ENCODE measurements around the gene RHBDF2. TPM values are rescaled to one million over a fixed set of nuclear protein-coding genes. Genes with fewer than 3 reads are reported as not detected.

RHBDF2 gene
- polyA plus RNA-seq, 1 donor: 35.2 TPM

DNA sequence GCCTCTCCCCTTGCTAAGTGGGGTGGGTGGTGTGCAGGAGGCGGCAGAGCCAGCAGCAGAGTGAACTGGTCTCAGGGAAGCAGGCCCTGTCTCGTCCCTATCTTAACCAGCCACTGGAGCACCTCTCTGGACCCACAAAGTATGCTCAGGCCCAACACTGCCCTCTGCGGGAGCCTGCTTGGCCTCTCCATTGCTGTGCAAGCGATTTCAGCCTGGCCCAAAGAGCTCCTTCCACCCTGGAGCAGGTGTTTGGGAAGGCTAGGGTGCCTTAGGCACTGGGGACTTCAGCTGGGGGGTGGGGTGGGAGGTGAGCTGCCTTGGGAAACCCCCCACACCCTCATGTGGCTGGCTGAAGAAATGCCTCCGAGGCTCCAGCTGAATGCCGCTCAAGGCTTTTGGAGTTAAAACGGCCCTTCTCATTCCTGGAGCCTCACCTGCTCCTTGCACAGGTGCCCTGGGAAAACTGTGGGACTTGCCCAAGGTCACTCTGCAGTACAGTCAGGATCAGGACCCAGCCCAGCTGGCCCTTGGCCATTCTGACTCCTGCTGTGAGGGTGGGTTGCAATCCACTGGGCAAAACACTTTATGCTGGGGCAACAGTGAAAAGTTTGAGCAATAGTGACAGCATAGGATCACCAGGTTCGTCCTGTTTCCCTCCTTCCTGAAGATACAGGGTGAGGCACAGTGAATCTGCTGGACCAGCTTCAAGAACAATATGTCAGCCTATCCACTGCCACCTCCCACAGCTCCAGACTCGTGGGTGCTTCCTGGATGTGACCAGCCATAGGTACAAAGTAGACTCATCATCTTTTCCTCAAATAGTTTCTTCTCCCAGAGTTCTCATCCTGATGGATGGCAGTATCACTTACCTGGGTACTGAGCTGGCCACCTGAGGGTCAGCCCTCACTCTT lies 42.4 kb downstream of the RHBDF2 start:
- no CpG with 5 or more reads among the region's 9 CpGs for WGBS (ENCODE audit: insufficient coverage, low lambda C conversion rate)
- H3K9me3 ChIP-seq (ENCODE audit: control insufficient read depth, low read depth, low read length): no peaks in the 10 kb centered on the region
- no peak for DNase-seq
- no peaks in the 10 kb centered on the region for H3K36me3 ChIP-seq (ENCODE audit: control insufficient read depth, insufficient read depth, low read length)
- no peaks in the 10 kb centered on the region for H3K27me3 ChIP-seq (ENCODE audit: control insufficient read depth, insufficient read depth, low read length)
- H3K4me1 ChIP-seq (ENCODE audit: control insufficient read depth, insufficient read depth, low read length): peaks cover 4% of the 10 kb centered on the region
- no peak overlapping the region for H3K27ac ChIP-seq (ENCODE audit: low read length)
- H3K4me3 ChIP-seq (ENCODE audit: low read length): no peak overlapping the region

DNA sequence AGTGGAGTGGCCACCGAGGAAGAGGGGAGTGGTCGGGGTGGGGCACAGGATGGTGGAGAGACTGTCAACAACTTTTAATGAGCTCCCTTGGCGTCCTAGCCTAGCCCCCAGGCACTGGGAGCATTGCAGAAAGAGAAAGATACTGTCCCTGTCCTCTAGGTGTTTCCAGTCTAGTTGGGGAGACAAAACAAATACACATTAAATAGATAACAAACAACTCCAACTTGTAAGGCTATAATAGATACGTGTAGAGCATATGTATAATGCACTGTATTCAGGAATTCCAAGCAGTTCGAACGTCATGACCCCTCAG lies 47.8 kb downstream of the RHBDF2 start:
- no peak overlapping the region for H3K4me3 ChIP-seq (ENCODE audit: low read length)
- DNase-seq: no peak
- no peaks in the 10 kb centered on the region for H3K36me3 ChIP-seq (ENCODE audit: control insufficient read depth, insufficient read depth, low read length)
- no peaks in the 10 kb centered on the region for H3K27me3 ChIP-seq (ENCODE audit: control insufficient read depth, insufficient read depth, low read length)
- no peaks in the 10 kb centered on the region for H3K9me3 ChIP-seq (ENCODE audit: control insufficient read depth, low read depth, low read length)
- H3K4me1 ChIP-seq (ENCODE audit: control insufficient read depth, insufficient read depth, low read length): peaks cover 7% of the 10 kb centered on the region
- no peak overlapping the region for H3K27ac ChIP-seq (ENCODE audit: low read length)
- WGBS (ENCODE audit: insufficient coverage, low lambda C conversion rate): no CpG with 5 or more reads among the region's 6 CpGs

DNA sequence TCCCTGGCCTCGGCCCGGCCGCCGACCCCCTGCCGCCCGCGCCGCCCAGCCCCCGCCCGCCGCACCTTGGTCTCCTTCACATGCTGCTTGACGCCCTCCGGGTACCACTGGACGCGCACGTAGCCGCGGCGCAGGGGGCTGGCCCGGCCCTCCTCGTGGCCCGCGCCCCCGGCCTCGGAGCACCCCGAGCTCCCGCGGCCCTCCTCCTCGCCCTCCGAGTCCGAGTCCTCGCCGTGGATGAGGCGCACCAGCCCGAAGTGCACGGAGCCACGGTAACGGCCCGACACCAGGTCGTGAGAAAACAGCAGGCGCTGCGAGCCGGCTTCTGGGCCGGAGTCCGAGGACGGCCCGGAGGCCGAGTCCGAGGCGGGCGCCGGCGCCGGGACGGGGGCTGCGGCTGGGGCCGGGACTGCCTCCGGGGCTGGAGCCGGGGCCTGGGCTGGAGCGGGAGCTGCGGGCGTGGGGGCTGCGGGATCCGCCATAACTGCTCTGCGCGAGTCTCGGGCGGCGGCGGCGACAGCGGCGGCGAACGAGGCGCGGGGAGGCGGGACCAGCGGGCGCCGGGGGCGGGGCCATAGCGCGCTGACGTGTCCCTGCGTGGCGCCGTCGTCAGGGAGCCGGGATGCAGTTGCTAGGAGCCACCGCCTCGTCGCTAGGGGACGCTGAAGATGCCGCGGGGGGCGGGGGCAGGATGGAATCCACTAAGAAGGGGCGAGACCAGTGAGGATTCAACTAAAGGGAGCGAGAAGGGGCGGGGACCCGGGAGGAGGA lies 48.4 kb downstream of the RHBDF2 start, which contains the start of gene UBE2O:
UBE2O (minus strand) TSS at position 493 of the 771 bp plus-strand sequence; CDS start at position 482, 11 bp downstream.
- peak; percentile 81 to 88 for DNase-seq
- no CpG with 5 or more reads among the region's 101 CpGs for WGBS (ENCODE audit: insufficient coverage, low lambda C conversion rate)
- Histone ChIP-seq H3K27ac (ENCODE audit: low read length) (no peak within 1 kb of the TSS), H3K9me3 (ENCODE audit: control insufficient read depth, low read depth, low read length) (no peaks in the 10 kb centered on the region), H3K4me3 (ENCODE audit: low read length) (peak within 1 kb of the TSS; percentile 54), H3K4me1 (ENCODE audit: control insufficient read depth, insufficient read depth, low read length) (peaks cover 7% of the 10 kb centered on the region), H3K36me3 (ENCODE audit: control insufficient read depth, insufficient read depth, low read length) (no peaks in the 10 kb centered on the region), H3K27me3 (ENCODE audit: control insufficient read depth, insufficient read depth, low read length) (no peaks in the 10 kb centered on the region)

DNA sequence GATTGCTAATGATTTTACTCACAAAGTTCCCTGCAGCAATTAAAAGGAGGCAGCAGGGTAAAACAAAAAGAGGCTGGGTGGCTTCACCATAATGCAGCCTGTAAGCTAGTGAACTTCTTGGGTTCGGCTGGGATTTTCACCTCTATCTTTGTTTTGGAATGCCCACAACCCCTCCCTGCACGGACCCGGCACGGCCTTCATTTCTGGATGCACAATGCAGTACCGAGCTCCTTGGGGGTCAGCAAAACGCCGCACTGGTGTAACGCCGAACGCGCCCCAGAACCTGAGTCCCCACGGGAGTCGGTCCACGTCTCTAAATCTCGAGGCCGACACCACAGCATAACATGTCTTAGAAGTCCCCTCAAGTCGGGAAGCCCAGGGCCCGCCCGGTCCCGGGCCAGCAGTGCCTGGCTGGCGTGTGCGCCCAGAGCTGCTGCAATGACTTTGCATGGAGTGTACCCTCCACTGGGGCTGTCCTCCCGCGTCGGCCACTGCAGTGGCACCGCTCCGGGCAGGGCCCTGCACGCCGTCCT lies 49.0 kb downstream of the RHBDF2 start:
- Histone ChIP-seq H3K4me3 (ENCODE audit: low read length) (peak overlapping the region; percentile 54), H3K4me1 (ENCODE audit: control insufficient read depth, insufficient read depth, low read length) (peaks cover 7% of the 10 kb centered on the region), H3K36me3 (ENCODE audit: control insufficient read depth, insufficient read depth, low read length) (no peaks in the 10 kb centered on the region), H3K9me3 (ENCODE audit: control insufficient read depth, low read depth, low read length) (no peaks in the 10 kb centered on the region), H3K27ac (ENCODE audit: low read length) (no peak overlapping the region), H3K27me3 (ENCODE audit: control insufficient read depth, insufficient read depth, low read length) (no peaks in the 10 kb centered on the region)
- no CpG with 5 or more reads among the region's 29 CpGs for WGBS (ENCODE audit: insufficient coverage, low lambda C conversion rate)
- DNase-seq: no peak

DNA sequence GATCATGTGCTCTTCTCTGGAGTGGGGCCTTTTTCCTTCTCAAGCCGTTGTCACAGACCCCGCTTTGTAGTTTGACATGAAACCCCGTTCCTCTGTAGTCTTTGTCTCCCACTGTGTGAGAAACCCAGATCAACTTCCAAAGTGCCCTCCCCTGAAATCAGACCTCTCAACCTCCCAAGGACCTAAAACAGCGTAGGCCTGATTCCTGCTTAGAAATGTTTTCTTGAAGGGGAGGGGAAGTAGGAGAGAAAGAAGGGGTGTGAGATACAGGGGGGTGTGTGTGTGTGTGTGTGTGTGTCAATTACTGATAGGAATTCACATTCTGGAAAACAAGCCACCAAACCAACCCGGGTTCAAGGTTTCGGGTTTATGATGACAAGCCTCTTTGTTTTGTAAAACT lies 49.7 kb downstream of the RHBDF2 start:
- WGBS (ENCODE audit: insufficient coverage, low lambda C conversion rate): 83% methylated on average over 1 of the region's 6 CpGs

DNA sequence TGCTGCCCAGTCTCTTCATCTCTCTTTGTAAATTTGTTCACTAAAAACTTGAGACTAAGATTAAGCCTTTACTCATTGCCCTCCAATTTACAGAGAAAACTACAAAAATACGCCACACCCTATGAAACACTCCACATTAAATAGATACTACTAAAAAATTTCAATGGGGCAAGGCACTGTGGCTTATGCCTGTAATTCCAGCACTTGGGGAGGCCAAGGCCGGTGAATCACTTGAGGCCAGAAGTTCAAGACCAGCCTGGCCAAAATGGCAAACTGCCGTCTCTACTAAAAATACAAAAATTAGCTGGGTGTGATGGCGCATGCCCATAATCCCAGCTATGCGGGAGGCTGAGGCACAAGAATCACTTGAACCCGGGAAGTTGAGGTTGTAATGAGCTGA lies 52.1 kb downstream of the RHBDF2 start:
- DNase-seq: no peak
- no peak overlapping the region for H3K4me3 ChIP-seq (ENCODE audit: low read length)
- H3K27ac ChIP-seq (ENCODE audit: low read length): no peak overlapping the region
- no peaks in the 10 kb centered on the region for H3K27me3 ChIP-seq (ENCODE audit: control insufficient read depth, insufficient read depth, low read length)
- H3K36me3 ChIP-seq (ENCODE audit: control insufficient read depth, insufficient read depth, low read length): no peaks in the 10 kb centered on the region
- H3K4me1 ChIP-seq (ENCODE audit: control insufficient read depth, insufficient read depth, low read length): peaks cover 7% of the 10 kb centered on the region
- WGBS (ENCODE audit: insufficient coverage, low lambda C conversion rate): no CpG with 5 or more reads among the region's 6 CpGs
- H3K9me3 ChIP-seq (ENCODE audit: control insufficient read depth, low read depth, low read length): no peaks in the 10 kb centered on the region

More for the DNA sequence above, 49.7 kb downstream of the RHBDF2 start:
- H3K36me3 ChIP-seq (ENCODE audit: control insufficient read depth, insufficient read depth, low read length): no peaks in the 10 kb centered on the region
- no peaks in the 10 kb centered on the region for H3K9me3 ChIP-seq (ENCODE audit: control insufficient read depth, low read depth, low read length)
- peaks cover 7% of the 10 kb centered on the region for H3K4me1 ChIP-seq (ENCODE audit: control insufficient read depth, insufficient read depth, low read length)
- peak overlapping the region; percentile 54 for H3K4me3 ChIP-seq (ENCODE audit: low read length)
- H3K27ac ChIP-seq (ENCODE audit: low read length): no peak overlapping the region
- no peaks in the 10 kb centered on the region for H3K27me3 ChIP-seq (ENCODE audit: control insufficient read depth, insufficient read depth, low read length)
- DNase-seq: no peak

DNA sequence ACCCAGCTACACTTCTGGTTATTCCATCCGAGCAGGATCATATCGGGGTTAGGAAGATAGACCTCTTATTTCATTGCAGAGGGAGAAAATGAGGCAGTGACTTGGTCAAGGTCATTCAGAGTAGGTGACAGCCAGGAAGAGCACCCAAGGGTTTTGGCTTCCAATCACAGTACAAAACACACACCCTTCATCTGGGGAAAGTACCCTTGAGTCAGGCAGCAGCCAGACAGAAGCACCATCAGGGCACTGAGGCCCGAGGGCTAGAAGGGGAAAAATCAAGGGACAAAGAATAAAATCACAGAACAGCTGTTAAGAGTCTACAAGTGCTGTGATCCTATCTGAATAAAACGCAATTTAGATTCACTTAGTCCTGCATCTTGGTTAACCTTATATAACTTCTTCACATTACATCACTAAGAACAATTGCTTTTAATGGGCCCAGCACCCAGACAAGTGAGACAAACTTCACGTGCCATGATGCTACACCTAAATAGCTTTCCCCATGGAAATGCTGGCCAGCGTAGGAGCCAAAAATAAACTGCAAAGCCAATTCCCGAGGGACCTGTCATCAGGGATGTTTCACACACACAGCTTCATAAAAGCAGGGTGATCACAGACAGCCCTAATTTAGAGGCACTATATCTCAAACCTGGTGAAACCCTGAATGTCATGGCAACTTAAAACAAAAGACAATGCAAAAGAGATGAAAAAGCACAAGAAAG lies 53.1 kb downstream of the RHBDF2 start:
- H3K4me3 ChIP-seq (ENCODE audit: low read length): no peak overlapping the region
- H3K27ac ChIP-seq (ENCODE audit: low read length): no peak overlapping the region
- no CpG with 5 or more reads among the region's 7 CpGs for WGBS (ENCODE audit: insufficient coverage, low lambda C conversion rate)
- H3K9me3 ChIP-seq (ENCODE audit: control insufficient read depth, low read depth, low read length): no peaks in the 10 kb centered on the region
- H3K27me3 ChIP-seq (ENCODE audit: control insufficient read depth, insufficient read depth, low read length): no peaks in the 10 kb centered on the region
- no peak for DNase-seq
- H3K4me1 ChIP-seq (ENCODE audit: control insufficient read depth, insufficient read depth, low read length): peaks cover 7% of the 10 kb centered on the region
- no peaks in the 10 kb centered on the region for H3K36me3 ChIP-seq (ENCODE audit: control insufficient read depth, insufficient read depth, low read length)

DNA sequence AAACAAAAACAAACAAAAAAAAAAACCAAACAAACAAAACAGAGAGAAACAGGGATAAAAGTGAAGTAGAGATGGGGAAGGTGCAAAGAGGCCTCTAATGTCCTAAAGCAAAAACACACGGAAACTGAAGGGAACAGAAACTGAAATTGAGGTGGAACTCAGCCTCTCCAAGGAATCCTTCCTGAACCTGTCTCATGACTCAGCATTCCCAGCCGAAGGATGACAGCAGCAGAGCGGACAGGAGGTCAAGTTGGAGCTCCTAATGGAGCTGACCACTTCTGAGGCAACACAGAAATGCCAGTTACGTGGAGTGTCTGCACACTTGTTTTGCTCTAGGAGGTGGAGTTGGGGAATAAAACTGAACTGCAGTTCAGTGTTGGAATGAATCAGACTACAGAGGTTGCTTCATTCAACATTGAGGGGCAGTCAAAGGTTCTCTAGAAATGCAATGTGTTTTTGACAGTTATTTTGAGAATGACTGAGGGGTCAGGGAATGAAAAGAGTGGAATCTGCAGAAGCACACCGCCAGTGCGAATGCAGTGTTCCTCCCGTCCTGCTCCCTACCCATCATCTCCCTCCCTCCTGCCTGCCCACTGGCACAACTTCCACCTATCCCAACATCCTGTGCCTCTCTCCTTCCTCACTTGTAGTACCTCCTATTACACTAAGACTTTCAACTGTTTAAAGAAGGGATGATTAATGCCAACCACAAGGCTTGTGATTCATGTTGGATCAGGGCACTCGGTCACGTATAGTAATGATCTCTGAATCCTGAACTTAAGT lies 54.6 kb downstream of the RHBDF2 start:
- WGBS (ENCODE audit: insufficient coverage, low lambda C conversion rate): no CpG with 5 or more reads among the region's 9 CpGs
- peak in 1 of 2 donors; percentile 57 for DNase-seq
- no peak overlapping the region for H3K27ac ChIP-seq (ENCODE audit: low read length)

DNA sequence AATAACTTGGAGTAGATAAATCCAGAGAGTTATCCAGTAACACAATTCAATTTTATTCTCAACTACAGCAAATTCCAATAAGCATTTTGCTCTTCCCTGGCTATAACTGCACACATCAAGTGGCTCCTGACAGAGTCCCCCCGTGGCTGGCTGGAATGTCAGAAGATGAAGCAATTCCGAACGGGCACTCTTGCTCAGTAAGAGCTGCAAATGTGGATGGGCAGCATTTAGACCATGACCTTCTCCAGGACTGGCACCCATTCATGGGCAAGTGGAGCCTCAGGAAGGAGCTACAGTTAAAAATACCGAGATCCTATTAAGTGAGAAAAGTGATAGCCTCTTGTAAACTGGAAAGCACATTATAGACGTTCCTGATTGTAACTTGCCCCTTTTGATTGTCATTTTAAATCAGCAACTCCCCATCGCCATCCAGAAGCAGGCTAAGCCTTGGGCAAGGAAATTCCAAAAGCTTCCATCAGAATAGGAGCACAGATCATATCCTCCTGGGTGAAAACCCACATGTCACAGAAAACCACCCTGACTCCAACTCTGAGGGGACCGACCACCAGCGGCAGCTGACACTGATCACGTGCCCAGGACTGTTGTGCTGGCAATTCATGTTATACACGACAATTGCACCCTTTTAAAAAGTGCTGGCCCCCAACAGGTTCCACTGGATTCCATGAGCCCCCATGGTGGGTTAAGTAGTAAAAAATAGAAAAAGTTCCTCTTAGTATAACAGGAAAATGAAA lies 55.4 kb downstream of the RHBDF2 start:
- H3K27me3 ChIP-seq (ENCODE audit: control insufficient read depth, insufficient read depth, low read length): no peaks in the 10 kb centered on the region
- H3K27ac ChIP-seq (ENCODE audit: low read length): no peak overlapping the region
- H3K9me3 ChIP-seq (ENCODE audit: control insufficient read depth, low read depth, low read length): no peaks in the 10 kb centered on the region
- WGBS (ENCODE audit: insufficient coverage, low lambda C conversion rate): no CpG with 5 or more reads among the region's 10 CpGs
- H3K36me3 ChIP-seq (ENCODE audit: control insufficient read depth, insufficient read depth, low read length): no peaks in the 10 kb centered on the region
- no peak overlapping the region for H3K4me3 ChIP-seq (ENCODE audit: low read length)
- DNase-seq: no peak
- H3K4me1 ChIP-seq (ENCODE audit: control insufficient read depth, insufficient read depth, low read length): no peaks in the 10 kb centered on the region

More for the DNA sequence above, 54.6 kb downstream of the RHBDF2 start:
- Histone ChIP-seq H3K27me3 (ENCODE audit: control insufficient read depth, insufficient read depth, low read length) (no peaks in the 10 kb centered on the region), H3K4me1 (ENCODE audit: control insufficient read depth, insufficient read depth, low read length) (peaks cover 5% of the 10 kb centered on the region), H3K36me3 (ENCODE audit: control insufficient read depth, insufficient read depth, low read length) (no peaks in the 10 kb centered on the region), H3K9me3 (ENCODE audit: control insufficient read depth, low read depth, low read length) (no peaks in the 10 kb centered on the region), H3K4me3 (ENCODE audit: low read length) (no peak overlapping the region)

All from large intestine (tissue), 3 donors.